Measurements from ENCODE around the gene PSMD5.
"Not testable (repeated sequence)": the region's sequence is repeated elsewhere in the genome, so short reads cannot be mapped to it uniquely, and the experiment has no call there.

The PSMD5 gene

GRCh38 chr9:120807607-120808379 lies 34.9 kb downstream of the PSMD5 start:
- no peak for DNase-seq (ENCODE audit: low read depth)

DNA sequence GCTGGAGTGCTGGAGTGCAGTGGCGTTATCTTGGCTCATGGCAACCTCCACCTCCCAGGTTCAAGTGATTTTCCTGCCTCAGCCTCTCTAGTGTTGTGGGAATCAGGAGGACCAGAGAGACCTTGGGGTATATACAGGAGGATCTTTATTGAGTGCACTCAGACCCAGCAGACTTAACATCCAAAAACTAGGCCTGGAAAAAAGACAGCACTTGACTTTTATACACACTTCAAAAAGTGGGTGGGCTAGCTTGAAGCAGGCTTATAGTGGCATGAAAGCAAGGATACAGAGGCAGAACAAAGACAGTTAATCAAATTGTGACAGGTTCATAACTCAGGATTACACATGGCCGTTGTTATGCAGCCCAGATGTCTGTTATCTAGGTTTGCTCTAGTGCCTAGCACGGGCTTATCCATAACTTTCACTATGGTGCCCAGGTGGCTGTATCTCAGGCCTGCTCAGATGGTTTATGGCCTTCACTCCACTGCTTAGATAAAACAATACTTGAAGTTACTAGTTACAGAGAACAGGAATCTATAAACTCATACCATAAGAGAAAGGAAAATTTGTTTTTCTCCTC lies 37.8 kb downstream of the PSMD5 start:
- not testable (repeated sequence) for DNase-seq (ENCODE audit: low read depth)

- no peak for DNase-seq (ENCODE audit: low read depth)
These were observed 41.3 kb downstream of the PSMD5 start for GRCh38 chr9:120801441-120801840.

DNA sequence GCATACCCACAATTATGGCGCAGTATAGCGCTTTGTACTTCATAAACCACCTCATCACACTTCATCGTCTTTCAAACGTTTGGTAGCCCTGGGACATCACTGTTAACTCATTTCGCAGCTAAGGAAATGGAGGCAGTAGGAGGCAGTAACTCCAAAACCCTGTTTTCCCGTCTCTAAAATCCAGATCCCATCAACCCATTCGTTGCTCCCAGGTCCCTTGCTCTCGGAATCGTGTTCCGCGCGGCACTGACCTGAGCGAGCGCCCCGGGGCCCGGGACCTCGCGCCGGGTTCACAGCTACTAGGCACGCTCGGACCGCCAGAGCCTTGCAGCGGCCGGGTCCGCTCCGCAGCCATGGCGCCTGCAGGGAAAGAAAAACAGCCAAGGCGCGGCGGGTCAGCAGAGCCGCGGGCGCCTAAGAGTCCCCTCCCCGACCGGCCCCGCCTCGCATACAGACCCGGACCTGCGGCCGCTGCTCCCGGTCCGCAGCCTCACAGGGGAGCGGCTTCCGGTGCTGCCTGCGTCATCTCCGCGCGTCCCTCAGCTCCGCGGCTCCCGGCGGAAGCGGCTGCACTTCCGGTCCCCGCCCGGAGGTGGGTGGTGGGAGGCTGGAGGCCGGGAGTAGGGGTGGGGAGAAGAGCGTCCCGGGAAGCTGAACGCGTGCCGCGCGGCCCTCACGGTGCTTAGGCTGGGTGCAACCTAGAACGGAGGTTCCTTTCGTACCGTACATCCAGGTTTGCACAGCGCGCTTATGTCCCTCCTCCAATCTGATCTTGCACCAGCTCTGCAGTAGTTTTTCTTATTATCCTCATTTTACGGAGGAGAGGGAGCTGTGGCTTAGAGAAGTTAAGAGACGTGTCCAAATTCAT lies 49.6 kb downstream of the PSMD5 start, which contains the start of gene FBXW2:
FBXW2 (minus strand) TSS at position 519 of the 868 bp plus-strand sequence. CDS start 5,158 bp downstream, outside the sequence.
- peak; percentile 75 for DNase-seq (ENCODE audit: low read depth)

DNA sequence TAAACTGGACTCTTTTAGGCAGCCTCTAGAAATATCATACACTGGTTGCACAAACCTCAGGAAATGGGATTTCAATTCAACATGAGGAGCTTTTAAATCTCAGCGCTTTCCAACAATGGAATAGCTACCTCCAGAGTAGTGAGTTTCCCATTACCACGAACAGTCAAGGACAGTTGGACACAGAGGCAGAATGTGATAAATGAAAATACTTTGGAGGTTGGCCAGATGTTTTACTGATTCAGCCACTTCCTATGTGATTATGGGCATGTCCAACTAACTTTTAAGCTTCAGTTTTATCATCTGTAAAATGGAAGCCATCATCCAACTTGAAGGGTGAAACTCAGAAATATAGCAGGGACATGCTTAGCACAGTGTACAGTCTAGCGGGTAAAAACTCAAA lies 51.6 kb downstream of the PSMD5 start:
- DNase-seq (ENCODE audit: low read depth) = no peak

DNA sequence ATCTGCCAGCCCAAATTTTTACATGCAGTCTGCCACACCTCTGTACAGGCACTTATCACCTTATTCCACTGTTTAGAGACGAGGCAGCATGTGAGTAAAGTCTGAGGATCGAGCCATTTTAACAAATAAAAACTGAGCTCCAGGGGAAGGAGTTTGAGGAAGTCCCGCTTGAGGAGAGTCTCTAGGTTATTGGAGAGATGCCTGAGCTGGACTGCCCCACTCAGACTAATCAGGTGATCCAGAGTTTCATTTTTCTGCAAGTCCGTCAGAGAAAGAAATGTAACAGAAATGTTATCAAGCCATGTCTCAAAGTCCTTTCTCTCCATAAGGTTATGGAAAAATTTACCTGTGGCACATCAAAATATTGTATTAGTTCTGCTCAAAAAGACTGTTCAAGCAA lies 54.8 kb downstream of the PSMD5 start:
- no peak for DNase-seq (ENCODE audit: low read depth)

DNA sequence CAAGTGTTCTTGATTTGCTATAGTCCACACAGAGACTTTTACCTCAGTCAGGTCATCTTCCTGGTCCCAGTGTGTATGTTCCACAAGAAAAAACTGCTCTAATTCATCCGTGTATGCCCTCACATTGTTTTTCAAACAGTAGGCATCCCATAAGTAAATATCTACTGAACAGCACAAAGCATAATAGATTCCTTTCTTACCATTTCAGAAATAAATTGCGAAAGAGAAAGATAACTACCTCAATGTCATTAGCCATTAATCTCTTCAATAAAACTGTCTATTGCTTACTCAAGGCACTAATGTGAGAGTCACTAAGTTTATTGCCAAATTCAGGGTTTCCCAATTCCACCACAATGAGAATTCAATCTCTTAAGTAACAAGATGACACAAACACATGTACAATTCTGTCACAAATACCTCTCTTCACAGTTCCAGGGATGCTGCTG lies 59.1 kb downstream of the PSMD5 start:
- no peak for DNase-seq (ENCODE audit: low read depth)

- no peak for DNase-seq (ENCODE audit: low read depth)
These were observed 61.5 kb downstream of the PSMD5 start for GRCh38 chr9:120781236-120781635.

GRCh38 chr9:120780367-120780766 lies 62.4 kb downstream of the PSMD5 start:
- DNase-seq (ENCODE audit: low read depth) = no peak

GRCh38 chr9:120779227-120779626 lies 63.5 kb downstream of the PSMD5 start:
- DNase-seq (ENCODE audit: low read depth) = no peak

- DNase-seq (ENCODE audit: low read depth) = no peak
These were observed 64.0 kb downstream of the PSMD5 start for GRCh38 chr9:120778758-120779157.

- no peak for DNase-seq (ENCODE audit: low read depth)
These were observed 65.5 kb downstream of the PSMD5 start for GRCh38 chr9:120777229-120777628.

DNA sequence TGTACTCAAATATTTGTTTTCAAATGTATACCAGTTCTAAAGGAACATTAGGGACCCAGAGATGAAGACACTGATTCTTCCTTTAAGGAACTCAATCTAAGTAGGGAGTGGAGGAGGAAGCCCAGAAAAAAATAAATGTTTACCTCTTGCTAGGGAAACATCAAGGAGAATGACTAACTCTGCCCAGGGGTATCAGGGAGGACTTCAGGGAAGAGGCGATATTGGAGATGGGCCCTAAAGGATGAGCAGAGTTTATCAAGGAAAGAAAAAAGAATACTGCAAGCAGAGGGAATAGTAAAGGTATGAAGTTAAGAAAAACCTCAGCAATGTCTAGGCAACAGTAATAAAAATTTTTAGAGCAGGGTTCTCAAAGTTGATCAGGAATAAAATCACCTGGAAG lies 65.9 kb downstream of the PSMD5 start:
- DNase-seq (ENCODE audit: low read depth) = no peak

- no peak for DNase-seq (ENCODE audit: low read depth)
These were observed 66.9 kb downstream of the PSMD5 start for GRCh38 chr9:120775859-120776258.

GRCh38 chr9:120774719-120775118 lies 68.0 kb downstream of the PSMD5 start:
- DNase-seq (ENCODE audit: low read depth) = no peak

- DNase-seq (ENCODE audit: low read depth) = no peak
These were observed 69.5 kb downstream of the PSMD5 start for GRCh38 chr9:120773256-120773655.

DNA sequence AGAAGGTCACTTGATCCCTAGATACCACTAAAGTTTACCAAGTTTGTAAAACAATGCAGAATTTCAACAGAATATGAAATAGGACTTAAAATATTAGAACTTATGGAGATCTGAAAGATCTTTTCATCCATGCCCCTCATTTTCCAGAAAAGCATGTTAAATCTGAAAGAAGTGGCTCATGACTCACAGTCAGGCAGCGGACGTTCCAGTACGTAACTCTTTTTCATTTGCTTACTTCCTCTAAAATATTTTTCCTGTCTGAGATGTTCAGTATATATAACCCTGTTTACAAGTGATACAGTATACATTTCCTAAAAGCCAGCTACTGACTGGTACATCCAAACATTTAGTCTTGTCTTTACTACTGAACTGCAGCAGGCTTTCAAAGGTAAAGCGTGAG lies 71.8 kb downstream of the PSMD5 start:
- DNase-seq (ENCODE audit: low read depth) = no peak

- no peak for DNase-seq (ENCODE audit: low read depth)
These were observed 73.8 kb downstream of the PSMD5 start for GRCh38 chr9:120768886-120769285.

DNA sequence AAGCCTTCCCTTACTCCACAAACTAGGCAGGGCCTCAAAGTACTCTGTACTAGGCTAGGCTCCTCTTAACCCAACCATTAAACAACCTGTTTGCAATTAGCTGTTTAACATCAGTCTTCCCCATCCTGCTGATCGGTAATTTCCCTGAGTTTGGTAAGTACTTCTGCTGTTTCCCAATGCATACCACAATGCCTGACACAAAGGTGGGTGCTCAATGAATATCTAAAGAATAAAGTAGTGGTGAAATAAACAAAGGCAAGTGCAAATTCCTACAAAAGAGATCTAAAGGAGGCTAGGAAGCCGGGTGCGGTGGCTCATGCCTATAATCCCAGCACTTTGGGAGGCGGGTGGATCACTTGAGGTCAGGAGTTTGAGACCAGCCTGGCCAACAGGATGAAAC lies 74.5 kb downstream of the PSMD5 start:
- no peak for DNase-seq (ENCODE audit: low read depth)

- no peak for DNase-seq (ENCODE audit: low read depth)
These were observed 75.3 kb downstream of the PSMD5 start for GRCh38 chr9:120767451-120767850.

Measured in T-helper 22 cell (primary cell).